CD4-positive, alpha-beta T cell treated with Interleukin-10 for 1 hour (primary cell): ENCODE measurements around the gene RBFOX2.
"Not testable (repeated sequence)": the region's sequence is repeated elsewhere in the genome, so short reads cannot be mapped to it uniquely, and the experiment has no call there.

Experiments used
- DNase-seq: peaks from one replicate; pipeline ENCODE4 v3.0.0-alpha.2; 2020

Gene RBFOX2

GRCh38 chr22:35754761-35755160 is 273.9 kb downstream of the RBFOX2 start:
- DNase-seq: no peak

- DNase-seq: no peak
These were observed 275.8 kb downstream of the RBFOX2 start for GRCh38 chr22:35752863-35753189.

GRCh38 chr22:35752006-35752862 is 276.4 kb downstream of the RBFOX2 start:
- no peak for DNase-seq

- no peak for DNase-seq
These were observed 278.8 kb downstream of the RBFOX2 start for GRCh38 chr22:35749808-35750207.

GRCh38 chr22:35746946-35747703 is 281.5 kb downstream of the RBFOX2 start:
- no peak for DNase-seq

- no peak for DNase-seq
These were observed 282.4 kb downstream of the RBFOX2 start for GRCh38 chr22:35746248-35746647.

GRCh38 chr22:35743326-35743860 is 285.2 kb downstream of the RBFOX2 start:
- no peak for DNase-seq

GRCh38 chr22:35742342-35743100 is 286.1 kb downstream of the RBFOX2 start:
- no peak for DNase-seq

- DNase-seq: no peak
These were observed 288.0 kb downstream of the RBFOX2 start for GRCh38 chr22:35740616-35741015.

- no peak for DNase-seq
These were observed 288.7 kb downstream of the RBFOX2 start for GRCh38 chr22:35739931-35740380.

GRCh38 chr22:35739076-35739930 is 289.3 kb downstream of the RBFOX2 start:
- DNase-seq: peak; percentile 13

- not testable (repeated sequence) for DNase-seq
These were observed 290.7 kb downstream of the RBFOX2 start for GRCh38 chr22:35737886-35738285.

GRCh38 chr22:35736701-35737100 is 291.9 kb downstream of the RBFOX2 start:
- DNase-seq: no peak

- DNase-seq: no peak
These were observed 292.5 kb downstream of the RBFOX2 start for GRCh38 chr22:35736166-35736565.

GRCh38 chr22:35735542-35735941 is 293.1 kb downstream of the RBFOX2 start:
- no peak for DNase-seq

- DNase-seq: no peak
These were observed 294.2 kb downstream of the RBFOX2 start for GRCh38 chr22:35734517-35734827.

- DNase-seq: no peak
These were observed 294.7 kb downstream of the RBFOX2 start for GRCh38 chr22:35733791-35734516.

- DNase-seq: no peak
These were observed 295.6 kb downstream of the RBFOX2 start for GRCh38 chr22:35733036-35733435.

- no peak for DNase-seq
These were observed 296.5 kb downstream of the RBFOX2 start for GRCh38 chr22:35732116-35732515.

GRCh38 chr22:35731321-35731720 is 297.3 kb downstream of the RBFOX2 start:
- no peak for DNase-seq

GRCh38 chr22:35729309-35729698 is 299.3 kb downstream of the RBFOX2 start:
- DNase-seq: no peak
